Left lobe of liver (tissue), 2 donors: ENCODE results near the gene ANKRD9. TPM values are rescaled to one million over a fixed set of nuclear protein-coding genes. Genes with fewer than 3 reads are reported as not detected.
"Not testable (repeated sequence)": the region's sequence is repeated elsewhere in the genome, so short reads cannot be mapped to it uniquely, and the experiment has no call there.

Experiments
- ATAC-seq: fragments of 200-7000 bp; cut with Tn5 transposase; one replicate; pipeline ENCODE4 v1.9.1; 2020; ENCODE audit warnings: mild to moderate bottlenecking, moderate library complexity
- DNase-seq: peaks from one replicate; pipeline ENCODE4 v3.0.0-alpha.2; 2020; ENCODE audit warnings: low spot score
- total RNA-seq: library from RNA; stranded (reverse); gene quantifications from one replicate; pipeline ENCODE4 v1.2.1, GENCODE V29; 2021
- donor health status: DM: no; HTN: no; CAD: no; lungs with moderate emphysema.
- donor health status: DM: no; HTN: yes; CAD: no.

The ANKRD9 gene, protein sequence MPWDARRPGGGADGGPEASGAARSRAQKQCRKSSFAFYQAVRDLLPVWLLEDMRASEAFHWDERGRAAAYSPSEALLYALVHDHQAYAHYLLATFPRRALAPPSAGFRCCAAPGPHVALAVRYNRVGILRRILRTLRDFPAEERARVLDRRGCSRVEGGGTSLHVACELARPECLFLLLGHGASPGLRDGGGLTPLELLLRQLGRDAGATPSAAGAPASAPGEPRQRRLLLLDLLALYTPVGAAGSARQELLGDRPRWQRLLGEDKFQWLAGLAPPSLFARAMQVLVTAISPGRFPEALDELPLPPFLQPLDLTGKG
- 14.5 TPM for total RNA-seq

DNA sequence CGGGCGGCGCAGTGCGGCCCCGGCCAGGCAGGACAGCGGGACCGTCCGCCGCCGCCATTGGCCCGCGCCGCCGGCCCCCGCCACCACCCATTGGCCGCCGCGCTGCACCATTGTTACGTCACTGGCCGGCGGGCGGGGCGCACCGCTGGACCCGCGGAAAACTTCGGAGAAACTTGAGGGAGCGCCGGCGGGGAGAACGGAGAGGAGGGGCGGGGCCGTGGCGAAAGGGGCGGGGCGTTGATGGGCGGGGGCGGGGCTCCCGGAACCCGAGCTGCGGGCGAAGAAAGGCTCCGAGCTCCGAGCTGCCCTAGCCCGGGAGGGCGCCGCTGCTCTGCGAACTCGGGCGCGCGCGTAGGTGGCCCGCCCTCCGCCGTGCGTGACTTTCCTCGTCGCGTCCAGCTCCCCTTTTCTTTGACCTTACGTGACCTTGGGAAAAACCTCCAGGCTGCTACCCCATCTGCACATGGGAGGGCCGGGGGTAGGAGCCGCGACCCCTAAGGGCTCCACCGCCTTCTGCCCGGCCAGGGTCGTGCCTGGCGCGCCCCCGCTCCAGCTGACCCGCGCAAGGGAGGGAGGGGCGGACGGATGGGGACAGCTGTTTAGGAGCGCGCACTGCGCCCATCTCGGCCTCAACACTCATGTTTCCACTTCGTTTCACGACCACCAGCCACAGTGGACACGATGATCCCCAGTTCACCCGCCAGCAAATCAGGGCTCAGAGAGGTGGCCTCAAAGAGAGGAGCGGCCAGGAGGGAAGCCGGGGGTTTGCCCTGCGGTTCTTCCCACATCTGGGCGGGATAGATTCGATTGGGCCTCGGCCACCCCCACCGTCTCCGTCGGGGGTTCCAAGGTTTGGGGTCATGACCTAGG is at the start of gene ANKRD9:
ANKRD9 (minus strand) TSS at position 31 of the 870 bp plus-strand sequence. CDS start 1,887 bp downstream, outside the sequence.
- ATAC-seq (peak; percentile 86), DNase-seq (peak; percentile 96)

DNA sequence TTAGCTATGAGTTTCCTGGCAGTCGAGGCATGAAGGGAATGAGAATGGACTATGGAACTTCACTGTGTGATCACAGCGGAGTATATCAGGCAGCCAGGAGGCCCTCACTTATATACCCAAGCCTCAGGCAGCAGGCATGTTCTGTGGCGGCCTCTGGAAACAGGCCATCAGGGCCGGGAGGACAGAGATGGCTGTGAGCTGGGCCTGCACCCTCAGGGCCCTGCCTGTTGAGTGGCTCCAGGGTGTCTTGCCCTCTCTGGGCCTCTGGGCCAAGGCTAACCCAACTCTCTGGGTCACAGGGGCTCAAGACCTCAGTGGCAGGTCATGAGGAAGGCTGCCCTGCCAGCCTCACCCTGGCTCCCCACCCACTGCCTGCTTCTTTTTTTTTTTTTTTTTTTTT is 49.0 kb upstream of the ANKRD9 start:
- no peak for DNase-seq
- ATAC-seq, result no peak

DNA sequence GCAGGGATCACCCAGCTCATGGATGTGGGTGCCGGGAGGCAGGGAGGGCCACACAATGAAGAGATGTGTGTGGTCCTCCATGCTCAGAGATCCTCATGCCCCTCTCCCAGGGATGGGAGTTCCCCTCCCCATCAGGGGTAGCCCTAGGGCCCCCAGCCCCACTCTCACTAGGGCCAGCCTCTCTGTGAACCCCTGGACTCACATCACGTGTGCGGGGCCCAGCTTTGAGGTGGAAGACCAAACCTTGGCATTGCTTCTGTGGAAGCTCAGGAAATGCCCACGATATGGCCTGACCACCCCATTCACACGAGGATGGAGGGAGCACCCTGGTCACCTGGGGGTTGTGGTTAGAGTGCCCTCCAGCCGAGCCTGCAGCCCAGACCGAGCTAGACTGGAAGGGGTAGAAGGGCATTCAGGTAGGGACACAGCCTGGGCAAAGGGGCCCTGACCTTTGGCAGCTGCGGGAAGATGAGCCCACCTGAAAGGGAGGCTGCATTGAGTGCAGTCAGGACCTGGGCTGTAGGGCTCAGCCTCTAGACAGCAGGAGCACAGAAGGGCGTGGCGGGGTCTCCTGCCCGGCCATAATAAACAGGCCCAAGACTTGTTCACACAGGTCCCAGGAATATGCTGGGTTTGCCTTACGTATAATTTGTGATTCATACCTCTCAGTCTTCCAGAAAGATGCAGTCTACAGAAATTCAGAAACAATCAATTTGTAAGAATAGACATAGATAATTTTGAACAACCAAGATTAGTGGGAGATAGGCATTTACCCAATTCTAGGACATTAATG is 48.1 kb upstream of the ANKRD9 start:
- no peak for ATAC-seq

DNA sequence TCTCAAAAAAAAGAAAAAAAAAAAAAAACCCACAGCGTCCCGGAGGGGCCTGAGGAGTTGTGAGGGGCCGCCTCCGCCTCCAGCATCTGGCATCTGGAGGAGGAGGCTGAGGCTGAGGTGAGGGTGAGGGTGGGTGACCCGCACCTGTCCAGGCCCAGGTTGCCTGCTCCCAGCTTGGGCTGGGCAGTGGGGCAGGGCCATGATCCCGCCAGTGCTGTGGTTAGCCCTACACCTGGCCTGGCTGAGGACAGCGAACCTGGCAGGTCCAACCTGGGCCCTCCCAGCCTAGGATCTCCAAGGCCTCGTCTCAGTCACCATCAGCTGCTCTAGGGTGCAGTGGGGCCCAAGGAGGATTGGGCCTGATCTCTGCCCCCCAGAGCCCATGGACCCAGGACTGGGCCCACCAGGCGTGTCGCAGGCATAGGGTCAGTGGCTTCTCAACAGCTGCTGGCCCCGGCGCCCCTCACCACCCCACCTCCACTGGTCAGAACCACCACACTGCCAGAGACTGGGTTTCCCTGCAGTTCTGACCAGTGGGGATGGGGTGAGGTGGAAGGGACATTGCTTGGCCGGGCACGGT is 46.6 kb upstream of the ANKRD9 start:
- no peak for DNase-seq
- no peak for ATAC-seq

More for the DNA sequence above, 48.1 kb upstream of the ANKRD9 start:
- no peak for DNase-seq

DNA sequence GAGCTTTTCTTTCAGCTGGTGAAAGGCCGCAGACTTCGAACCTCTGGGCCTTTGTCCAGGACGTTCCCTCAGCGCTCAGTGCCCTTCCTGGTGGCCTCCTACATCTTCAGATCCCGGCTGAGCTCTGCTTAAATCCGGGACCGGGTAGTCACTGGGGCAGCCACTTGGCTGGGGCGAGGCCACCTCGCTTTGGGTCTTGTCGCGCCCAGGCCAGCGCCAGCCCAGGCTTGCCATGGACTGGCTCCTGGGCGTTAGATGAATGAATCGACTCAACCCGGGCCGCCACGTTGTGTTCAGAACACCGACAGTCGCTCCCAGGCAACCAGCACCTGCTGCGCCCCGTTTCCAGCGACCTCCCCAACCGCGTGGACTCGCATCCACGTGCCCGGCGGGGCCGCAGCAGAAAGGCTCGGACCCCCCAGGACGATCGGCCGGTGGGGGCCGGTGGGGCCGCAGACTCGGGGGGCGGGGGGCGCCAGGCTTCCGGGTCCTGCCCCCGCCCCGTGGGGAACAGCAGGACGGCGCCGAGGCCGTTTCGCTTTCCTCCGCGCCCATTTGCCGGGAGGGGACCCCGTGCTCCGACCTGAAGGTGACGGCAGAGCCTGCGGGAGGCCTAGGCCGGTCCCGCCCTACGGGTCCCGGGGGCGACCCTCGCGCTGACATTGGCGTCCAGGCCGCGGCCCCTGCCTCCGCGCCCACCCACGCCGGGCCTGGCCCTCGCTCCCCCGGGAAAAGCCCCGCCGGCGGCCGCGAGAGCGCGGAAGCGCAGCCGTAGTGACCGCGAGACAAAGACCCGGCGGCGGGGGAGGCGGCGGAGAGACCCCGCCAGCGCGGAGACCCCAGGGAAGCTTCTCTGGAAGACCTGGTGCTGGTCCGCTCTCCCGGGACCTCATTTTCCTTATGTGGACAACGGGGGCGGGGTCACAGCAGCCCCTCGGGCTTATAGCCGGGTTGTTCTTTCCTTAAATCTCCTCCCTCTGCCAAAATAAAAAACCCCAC is 45.5 kb upstream of the ANKRD9 start:
- DNase-seq, result peak; percentile 54

DNA sequence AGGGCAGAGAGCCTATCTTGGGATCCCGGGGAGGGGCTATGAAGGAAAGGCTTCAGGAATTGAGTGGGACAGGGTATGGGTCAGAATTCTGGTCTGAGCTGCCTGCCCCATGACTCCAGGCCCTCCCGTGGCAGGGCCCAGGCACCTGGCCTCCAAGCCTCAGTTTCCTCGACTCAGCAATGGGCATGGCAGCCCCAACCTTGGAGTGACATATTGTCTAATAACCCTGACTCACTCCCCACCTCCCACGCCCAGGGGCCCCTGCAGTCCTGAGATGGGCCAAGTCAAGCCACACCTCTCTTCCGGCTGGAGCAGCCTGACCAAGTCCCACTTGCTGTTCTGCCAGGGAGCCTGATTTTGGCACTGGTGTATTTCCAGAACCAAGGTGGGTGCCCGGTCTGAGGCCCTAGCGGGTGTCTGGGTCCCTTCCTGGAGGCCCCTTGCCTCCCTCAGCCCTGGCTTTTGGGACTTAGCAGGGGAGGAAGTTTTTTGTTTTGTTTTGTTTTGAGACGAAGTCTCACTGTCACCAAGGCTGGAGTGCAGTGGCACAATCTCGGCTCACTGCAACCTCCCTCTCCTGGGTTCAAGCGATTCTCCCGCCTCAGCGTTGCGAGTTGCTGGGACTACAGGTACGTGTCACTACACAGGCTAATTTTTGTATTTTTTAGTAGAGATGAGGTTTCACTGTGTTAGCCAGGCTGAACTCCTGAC is 42.6 kb upstream of the ANKRD9 start:
- no peak for ATAC-seq
- DNase-seq, result no peak

More for the DNA sequence above, 45.5 kb upstream of the ANKRD9 start:
- peak; percentile 83 for ATAC-seq

DNA sequence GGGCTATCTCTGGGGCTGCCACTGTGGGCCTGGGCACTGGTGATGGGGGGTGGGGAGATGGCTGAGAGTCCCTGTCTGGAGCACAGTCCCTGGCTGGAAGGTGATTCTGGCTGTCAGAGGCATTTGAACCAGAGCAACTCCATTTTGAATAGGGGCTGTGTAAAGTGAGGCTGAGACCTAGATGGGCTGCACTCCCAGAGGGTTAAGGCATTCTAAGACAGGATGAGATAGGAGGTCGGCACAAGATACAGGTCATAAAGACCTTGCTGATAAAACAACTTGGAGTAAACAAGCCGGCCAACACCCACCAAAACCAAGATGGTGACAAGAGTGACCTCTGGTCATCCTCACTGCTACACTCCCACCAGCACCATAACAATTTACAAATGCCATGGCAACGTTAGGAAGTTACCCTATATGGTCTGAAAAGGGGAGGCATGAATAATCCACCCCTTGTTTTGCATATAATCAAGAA is 41.4 kb upstream of the ANKRD9 start:
- not testable (repeated sequence) for DNase-seq, ATAC-seq

DNA sequence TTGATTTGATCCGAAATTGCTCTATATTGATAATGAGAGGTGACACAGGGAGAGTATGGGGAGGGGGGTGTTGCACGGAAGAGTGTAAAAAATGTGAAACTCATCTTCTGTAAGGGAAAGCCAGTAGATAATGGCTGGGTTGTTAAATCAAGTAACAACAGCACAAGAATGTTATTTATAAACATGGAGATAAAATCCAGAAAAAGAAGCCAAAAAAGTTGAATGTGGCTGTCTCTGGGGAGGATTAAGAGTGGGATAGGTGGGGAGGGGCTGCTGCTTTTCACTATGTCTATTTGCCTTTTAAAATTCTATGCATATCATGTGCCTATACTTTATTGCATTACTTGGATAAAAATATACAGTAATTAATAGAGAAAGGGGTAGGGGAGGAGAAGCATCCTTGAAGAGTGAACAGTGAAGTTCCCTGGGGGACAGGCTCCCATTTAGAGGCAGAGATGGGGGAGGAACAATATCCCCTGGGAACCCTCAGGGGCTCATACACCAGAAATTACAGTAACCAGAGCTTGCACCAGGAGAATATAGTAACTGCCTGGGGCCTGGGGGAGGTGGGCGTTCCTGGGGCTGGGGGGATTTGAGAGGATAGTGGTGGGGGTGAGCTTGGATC is 39.2 kb upstream of the ANKRD9 start:
- no peak for ATAC-seq

DNA sequence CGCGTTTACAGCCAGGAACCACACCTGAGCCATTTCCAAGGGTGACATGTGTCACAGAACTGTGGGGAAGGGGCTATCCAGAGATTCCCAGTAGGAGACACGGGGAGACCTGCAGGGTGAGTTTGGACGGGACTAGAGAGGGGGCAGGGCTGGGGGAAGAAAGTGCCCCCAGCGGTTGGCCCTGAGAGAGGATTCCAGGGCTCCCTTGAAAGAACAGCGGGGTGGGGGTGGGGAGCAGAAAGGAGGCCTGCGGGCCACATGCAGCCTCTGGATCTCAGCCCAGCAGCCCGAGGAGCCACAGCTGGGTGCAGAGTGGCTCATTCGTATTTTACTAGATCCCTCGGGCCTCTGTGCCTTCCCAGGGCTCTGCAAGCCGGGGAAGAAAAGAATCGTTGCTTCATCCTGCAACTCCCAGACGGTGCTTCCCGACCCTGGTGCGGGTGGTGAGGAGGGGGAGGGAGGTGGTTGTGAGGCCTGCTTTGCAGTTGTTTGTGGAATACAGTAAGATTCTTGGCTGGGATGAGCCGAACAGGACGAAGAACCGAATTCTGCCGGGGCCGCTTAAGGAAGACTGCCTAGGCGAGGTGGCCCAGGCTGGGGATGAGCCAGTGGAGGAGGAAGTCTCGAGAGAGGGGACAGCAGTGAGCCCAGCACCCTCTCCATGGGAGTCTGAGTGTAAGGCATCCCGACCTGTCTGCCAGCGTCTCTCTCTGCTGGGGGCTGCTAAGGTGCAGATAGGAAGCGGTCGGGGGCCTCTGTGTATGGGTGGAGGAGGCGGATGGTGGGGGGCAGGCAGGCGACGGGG is 36.1 kb upstream of the ANKRD9 start:
- ATAC-seq (no peak), DNase-seq (no peak)

More for the DNA sequence above, 39.2 kb upstream of the ANKRD9 start:
- DNase-seq, result no peak

DNA sequence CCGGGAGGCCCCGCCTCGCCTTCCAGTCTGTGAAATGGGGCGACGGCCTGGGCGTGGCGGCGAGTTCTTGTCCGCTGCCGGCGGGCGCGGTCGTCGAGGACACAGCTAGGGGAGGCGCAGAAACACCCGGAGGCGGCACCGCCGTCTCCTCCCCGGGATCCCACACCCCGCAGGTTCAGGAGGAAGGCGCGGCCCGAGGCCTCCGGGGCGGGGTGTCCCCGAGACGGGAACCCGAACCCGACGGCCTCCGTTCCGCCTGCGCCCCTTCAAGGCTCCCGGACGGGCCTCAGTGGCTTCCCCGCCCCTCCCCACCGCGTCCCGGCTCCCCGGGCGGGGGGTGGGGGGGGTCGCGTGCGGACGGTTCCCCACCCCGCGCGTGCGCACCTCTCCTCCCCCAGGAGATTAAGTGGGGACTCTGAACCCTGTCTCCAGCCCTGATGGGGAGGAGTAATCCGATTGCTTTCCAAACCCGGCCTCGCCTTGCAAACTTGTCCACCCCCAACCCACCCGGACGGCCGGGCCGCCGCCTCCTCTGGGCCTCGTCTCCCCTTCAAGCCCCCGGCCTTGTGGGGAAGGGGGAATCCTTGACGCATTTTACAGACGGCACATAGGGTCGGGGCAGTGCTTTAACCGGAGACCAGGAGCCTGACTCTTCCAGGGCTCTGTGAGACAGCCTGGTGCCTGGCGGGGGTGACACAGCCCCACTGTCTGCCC is 35.3 kb upstream of the ANKRD9 start:
- ATAC-seq (peak; percentile 16), DNase-seq (no peak)

DNA sequence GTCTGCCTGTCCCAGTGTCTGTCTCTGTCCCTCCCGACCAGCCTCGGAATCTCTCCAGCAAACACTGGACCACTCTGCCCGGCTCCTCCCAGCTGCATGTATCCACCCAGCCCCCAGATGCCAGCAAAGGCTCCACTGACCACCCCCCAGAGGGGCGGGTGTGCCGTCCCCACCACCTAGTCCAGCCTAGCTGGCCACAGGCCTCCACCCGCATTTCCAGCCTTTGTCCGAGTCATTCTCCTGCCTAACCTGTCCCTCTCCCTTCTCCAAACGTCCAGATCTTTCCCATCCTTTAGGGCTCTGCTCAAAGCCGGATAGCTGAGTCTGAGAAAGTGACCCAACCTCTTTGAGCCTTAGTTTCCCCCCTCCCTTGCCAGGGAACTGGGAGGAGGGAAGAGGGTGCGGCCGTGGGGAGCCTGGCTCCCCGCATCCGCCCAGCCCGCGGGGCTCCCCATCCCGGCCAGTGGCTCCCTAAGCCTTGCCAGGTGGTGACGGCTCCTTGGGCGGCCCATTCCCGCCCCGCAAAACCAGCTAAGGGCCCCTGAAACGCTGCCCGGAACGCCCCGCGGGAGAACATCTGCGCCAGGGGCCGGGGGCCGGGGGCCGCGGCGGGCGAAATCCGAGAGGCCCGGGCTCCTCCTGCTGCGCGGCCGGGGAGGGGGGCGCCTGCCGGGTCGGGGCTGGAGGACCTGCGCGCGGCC is 34.6 kb upstream of the ANKRD9 start:
- no peak for DNase-seq
- ATAC-seq, result no peak

DNA sequence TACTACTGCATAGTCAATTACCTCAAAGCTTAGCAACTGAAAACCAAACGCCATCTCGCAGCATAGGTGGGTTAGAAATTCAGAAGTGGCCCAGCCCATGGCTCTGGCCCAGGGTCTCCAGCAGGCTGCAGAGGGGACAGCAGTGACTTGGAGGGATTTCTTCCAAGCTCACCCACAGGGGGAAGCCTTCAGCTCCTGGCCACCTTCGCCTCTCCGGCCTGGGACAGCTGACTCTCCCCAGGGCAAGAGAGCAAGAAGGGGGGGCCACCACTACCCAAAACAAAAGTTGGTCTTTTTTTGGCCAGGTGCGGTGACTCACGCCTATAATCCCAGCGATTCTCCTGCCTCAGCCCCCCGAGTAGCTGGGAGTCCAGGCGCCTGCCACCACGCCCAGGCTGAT is 32.2 kb upstream of the ANKRD9 start:
- ATAC-seq (no peak), DNase-seq (no peak)

DNA sequence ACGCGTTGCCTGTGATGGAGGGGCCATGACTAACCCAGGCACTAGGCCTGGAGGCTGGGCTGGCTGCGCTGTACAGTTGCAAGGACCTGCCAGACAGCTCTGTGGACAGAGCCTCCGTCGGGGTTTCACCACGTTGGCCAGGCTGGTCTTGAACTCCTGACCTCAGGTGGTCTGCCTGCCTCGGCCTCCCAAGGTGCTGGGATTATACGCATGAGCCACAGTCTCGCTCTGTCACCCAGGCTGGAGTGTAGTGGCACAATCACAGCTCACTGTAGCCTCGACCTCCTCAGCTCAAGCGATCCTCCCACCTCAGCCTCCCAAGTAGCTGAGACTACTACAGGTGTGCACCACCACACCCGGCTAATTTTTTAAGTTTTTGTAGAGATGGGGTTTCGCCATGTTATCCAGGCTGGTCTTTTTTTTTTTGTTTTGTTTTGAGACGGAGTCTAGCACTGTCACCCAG is 31.5 kb upstream of the ANKRD9 start:
- not testable (repeated sequence) for ATAC-seq, DNase-seq

DNA sequence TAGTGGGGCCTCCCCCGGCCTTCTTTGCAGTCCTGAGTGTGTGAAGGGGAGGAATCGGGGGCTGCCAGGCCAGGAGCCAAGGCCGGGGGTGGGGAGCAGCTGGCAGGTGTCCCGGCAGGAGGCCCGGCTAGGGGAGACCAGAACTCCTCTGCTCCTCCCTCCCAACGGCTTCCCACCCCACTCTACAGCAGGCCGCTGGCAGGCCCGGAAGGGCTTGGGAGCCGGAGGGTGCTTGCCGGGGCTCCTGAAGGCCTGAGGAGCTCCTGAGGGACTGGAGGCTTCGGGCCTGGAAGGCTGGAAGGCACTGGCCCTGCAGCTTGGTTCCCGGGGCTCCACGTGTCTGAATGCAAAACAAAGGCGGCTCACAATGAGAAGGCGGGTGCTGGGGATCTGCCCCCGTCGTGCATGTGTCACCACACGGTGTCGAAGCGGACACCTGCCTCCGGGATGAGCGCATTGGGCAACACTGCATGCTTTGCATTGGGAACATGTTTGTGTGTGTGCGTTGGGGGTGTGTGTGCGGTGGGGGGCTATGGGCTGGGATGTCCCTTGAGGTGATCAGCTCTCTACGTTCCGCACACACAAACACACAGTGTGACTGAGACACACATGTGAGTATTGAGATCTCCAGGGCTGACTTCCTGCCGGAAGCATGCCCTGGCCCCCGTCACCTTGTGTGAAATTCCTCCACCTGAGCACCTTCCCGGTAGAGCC is 30.9 kb upstream of the ANKRD9 start:
- DNase-seq, result no peak
- no peak for ATAC-seq

DNA sequence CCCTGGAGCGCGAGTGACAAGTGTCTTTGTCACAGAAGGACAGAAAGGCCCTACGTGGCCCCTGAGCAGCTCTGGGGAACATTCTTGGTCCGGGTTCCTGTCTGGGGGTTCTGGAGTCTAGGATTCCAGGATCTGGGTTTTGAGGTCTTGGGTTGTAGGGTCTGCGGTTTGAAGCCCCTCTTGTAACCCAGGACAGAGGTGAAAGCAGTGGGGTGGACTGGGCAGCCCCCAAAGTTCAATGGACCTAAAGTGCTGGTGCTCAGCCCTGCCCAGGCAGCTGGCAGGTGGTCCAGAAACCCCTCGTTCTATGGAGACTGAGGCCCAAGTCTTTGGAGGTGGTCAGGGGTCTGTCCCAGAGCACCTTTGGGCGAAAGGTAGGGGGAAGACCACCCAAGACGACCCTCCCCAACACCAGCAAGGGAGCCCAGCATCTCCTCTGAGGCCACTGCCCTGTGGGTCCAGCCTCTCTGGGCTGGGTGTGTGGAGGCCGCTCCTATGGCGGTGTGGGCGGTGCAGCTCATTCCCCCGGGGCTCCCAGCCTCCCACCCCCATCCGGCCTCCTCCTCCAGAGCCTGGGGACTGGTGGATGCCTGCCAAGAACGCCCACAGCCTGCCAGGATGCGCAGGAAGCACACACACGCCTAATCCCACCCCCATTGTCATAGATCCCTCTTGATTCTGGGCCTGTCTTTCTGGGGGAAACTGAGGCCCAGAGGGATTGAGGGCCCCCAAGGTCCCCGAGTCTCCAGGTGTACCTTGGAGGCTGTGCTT is 30.2 kb upstream of the ANKRD9 start:
- DNase-seq (no peak), ATAC-seq (no peak)
